Suprapubic skin (tissue), 4 donors: ENCODE results near the gene DEXI.

Source experiments
- EP300 ChIP-seq: sonication (generic); formaldehyde crosslinking; IDR thresholded peaks from one replicate; pipeline ENCODE4 v1.6.1; 2017; ENCODE audit warnings: antibody characterized with exemption
- POLR2A ChIP-seq, 2 donors: fragments of 450-650 bp; IDR thresholded peaks; one replicate each; pipeline ENCODE4 v1.6.1; 2017; ENCODE audit warnings: antibody characterized with exemption in 2 of 2, mild to moderate bottlenecking in 2 of 2, moderate library complexity in 2 of 2
- POLR2AphosphoS5 ChIP-seq, 3 donors: sonication (generic); formaldehyde crosslinking; IDR thresholded peaks; one replicate each; pipeline ENCODE4 v1.6.1; 2017; ENCODE audit warnings: antibody characterized with exemption in 3 of 3
- TF ChIP-seq, protein P1 (sequence below), 2 donors: fragments of 200-600 bp in 1 of 2; fragments of 450-650 bp in 1 of 2; sonication (generic) in 1 of 2; IDR thresholded peaks; one replicate each; pipeline ENCODE4 v1.5.1; 2016 to 2019; ENCODE audit warnings: antibody characterized with exemption in 2 of 2, mild to moderate bottlenecking in 1 of 2, moderate library complexity in 1 of 2

DNA sequence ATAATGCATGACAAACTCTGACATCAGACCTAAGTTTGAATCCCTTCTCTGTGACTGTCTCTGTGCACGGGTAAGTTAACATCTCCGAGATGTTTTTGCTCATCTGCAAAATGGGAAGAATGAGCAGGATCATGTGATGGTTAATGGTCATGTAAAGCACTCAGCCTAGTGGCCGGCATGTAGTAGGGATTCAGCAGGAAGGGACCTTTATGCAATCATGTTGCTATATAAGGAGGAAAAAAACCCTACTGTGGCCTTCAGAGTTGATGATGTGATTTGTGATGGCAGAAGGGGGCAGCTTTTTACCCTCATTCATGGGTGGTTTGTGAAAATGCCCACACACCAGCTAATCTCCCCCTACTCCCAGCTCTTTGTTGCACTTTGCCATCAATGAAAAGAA lies 26.2 kb upstream of the DEXI start:
- TF ChIP-seq, protein P1, sequence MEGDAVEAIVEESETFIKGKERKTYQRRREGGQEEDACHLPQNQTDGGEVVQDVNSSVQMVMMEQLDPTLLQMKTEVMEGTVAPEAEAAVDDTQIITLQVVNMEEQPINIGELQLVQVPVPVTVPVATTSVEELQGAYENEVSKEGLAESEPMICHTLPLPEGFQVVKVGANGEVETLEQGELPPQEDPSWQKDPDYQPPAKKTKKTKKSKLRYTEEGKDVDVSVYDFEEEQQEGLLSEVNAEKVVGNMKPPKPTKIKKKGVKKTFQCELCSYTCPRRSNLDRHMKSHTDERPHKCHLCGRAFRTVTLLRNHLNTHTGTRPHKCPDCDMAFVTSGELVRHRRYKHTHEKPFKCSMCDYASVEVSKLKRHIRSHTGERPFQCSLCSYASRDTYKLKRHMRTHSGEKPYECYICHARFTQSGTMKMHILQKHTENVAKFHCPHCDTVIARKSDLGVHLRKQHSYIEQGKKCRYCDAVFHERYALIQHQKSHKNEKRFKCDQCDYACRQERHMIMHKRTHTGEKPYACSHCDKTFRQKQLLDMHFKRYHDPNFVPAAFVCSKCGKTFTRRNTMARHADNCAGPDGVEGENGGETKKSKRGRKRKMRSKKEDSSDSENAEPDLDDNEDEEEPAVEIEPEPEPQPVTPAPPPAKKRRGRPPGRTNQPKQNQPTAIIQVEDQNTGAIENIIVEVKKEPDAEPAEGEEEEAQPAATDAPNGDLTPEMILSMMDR (IDR thresholded peaks at IDR 0.05) = no peak
- TF ChIP-seq POLR2A (IDR thresholded peaks at IDR 0.05) (no peak), EP300 (no peak), POLR2AphosphoS5 (IDR thresholded peaks at IDR 0.05) (no peak)
